GM19023 (cell line): ENCODE measurements around the gene WNK2.

Experiments
- ATAC-seq: cut with Tn5 transposase; IDR thresholded peaks from one replicate; pipeline ENCODE4 v1.9.1; 2021; ENCODE audit warnings: mild to moderate bottlenecking, moderate library complexity; ENCODE audit not compliant: unreplicated experiment

WNK2 gene

GRCh38 chr9:93184432-93185265 lies 710 bp downstream of the WNK2 start:
- no peak for ATAC-seq

- ATAC-seq: no peak
These were observed 1.6 kb downstream of the WNK2 start for GRCh38 chr9:93185266-93186214.

GRCh38 chr9:93186215-93186945 lies 2.4 kb downstream of the WNK2 start:
- no peak for ATAC-seq

GRCh38 chr9:93187047-93187446 lies 3.1 kb downstream of the WNK2 start:
- ATAC-seq: no peak

- ATAC-seq: no peak
These were observed 3.6 kb downstream of the WNK2 start for GRCh38 chr9:93187574-93187973.

GRCh38 chr9:93188426-93189368 lies 4.8 kb downstream of the WNK2 start:
- ATAC-seq: no peak

- no peak for ATAC-seq
These were observed 5.6 kb downstream of the WNK2 start for GRCh38 chr9:93189369-93190132.

- no peak for ATAC-seq
These were observed 6.2 kb downstream of the WNK2 start for GRCh38 chr9:93190133-93190525.

GRCh38 chr9:93190656-93191353 lies 6.9 kb downstream of the WNK2 start:
- no peak for ATAC-seq

- no peak for ATAC-seq
These were observed 7.4 kb downstream of the WNK2 start for GRCh38 chr9:93191354-93191660.

GRCh38 chr9:93192721-93193387 lies 8.9 kb downstream of the WNK2 start:
- no peak for ATAC-seq

- no peak for ATAC-seq
These were observed 9.7 kb downstream of the WNK2 start for GRCh38 chr9:93193388-93194220.

- no peak for ATAC-seq
These were observed 10.3 kb downstream of the WNK2 start for GRCh38 chr9:93194221-93194625.

- no peak for ATAC-seq
These were observed 10.7 kb downstream of the WNK2 start for GRCh38 chr9:93194641-93195040.

GRCh38 chr9:93196096-93197055 lies 12.4 kb downstream of the WNK2 start:
- ATAC-seq: no peak

GRCh38 chr9:93197670-93198069 lies 13.7 kb downstream of the WNK2 start:
- ATAC-seq: no peak
